Stimulated activated CD8-positive, alpha-beta memory T cell treated with anti-CD3 and anti-CD28 coated beads, Interleukin-12 subunit alpha, Interleukin-12 subunit beta, amount 100 ng/mL, for 24 hours (primary cell): Measurements from ENCODE around the gene CERS3.

Experiments
- DNase-seq: peaks from one replicate; pipeline ENCODE4 v3.0.0-alpha.2; 2020; ENCODE audit errors: extremely low read depth

CERS3 gene

GRCh38 chr15:100528833-100529428, at the start of gene CERS3:
CERS3 (minus strand) TSS chr15:100528950; CDS start chr15:100501849, 27,101 bp downstream.
- DNase-seq: no peak

- no peak for DNase-seq
These were observed 44.8 kb upstream of the CERS3 start for GRCh38 chr15:100573526-100573925.

- no peak for DNase-seq
These were observed 43.7 kb upstream of the CERS3 start for GRCh38 chr15:100572362-100572983.

- no peak for DNase-seq
These were observed 42.9 kb upstream of the CERS3 start for GRCh38 chr15:100571592-100572167.

- DNase-seq: no peak
These were observed 42.1 kb upstream of the CERS3 start for GRCh38 chr15:100570735-100571313.

GRCh38 chr15:100570275-100570674, 41.5 kb upstream of the CERS3 start:
- DNase-seq: no peak

GRCh38 chr15:100569391-100569790, 40.6 kb upstream of the CERS3 start:
- no peak for DNase-seq

GRCh38 chr15:100566850-100567628, 38.3 kb upstream of the CERS3 start:
- DNase-seq: no peak

- no peak for DNase-seq
These were observed 36.8 kb upstream of the CERS3 start for GRCh38 chr15:100565591-100565990.

- no peak for DNase-seq
These were observed 31.6 kb upstream of the CERS3 start for GRCh38 chr15:100560323-100560722.

GRCh38 chr15:100559330-100559729, 30.6 kb upstream of the CERS3 start:
- no peak for DNase-seq

- DNase-seq: no peak
These were observed 30.1 kb upstream of the CERS3 start for GRCh38 chr15:100558771-100559254.

GRCh38 chr15:100553468-100553867, 24.7 kb upstream of the CERS3 start:
- DNase-seq: no peak

- no peak for DNase-seq
These were observed 19.2 kb upstream of the CERS3 start for GRCh38 chr15:100547961-100548360.

GRCh38 chr15:100544946-100545345, 16.2 kb upstream of the CERS3 start:
- DNase-seq: no peak

- no peak for DNase-seq
These were observed 15.6 kb upstream of the CERS3 start for GRCh38 chr15:100544338-100544841.

- DNase-seq: no peak
These were observed 13.5 kb upstream of the CERS3 start for GRCh38 chr15:100542290-100542689.

- no peak for DNase-seq
These were observed 8.6 kb upstream of the CERS3 start for GRCh38 chr15:100537331-100537730.

GRCh38 chr15:100536733-100537132, 8.0 kb upstream of the CERS3 start:
- DNase-seq: no peak

- no peak for DNase-seq
These were observed 5.1 kb upstream of the CERS3 start for GRCh38 chr15:100533886-100534285.

GRCh38 chr15:100531823-100532327, 3.1 kb upstream of the CERS3 start:
- DNase-seq: no peak

- DNase-seq: no peak
These were observed 2.5 kb upstream of the CERS3 start for GRCh38 chr15:100531204-100531603.
